Ovary (tissue), 3 donors: ENCODE data around the gene BICC1.

Experiments used
- CTCF ChIP-seq, 3 donors: fragments of 450-650 bp in 2 of 3; fragments of 200-600 bp in 1 of 3; IDR thresholded peaks; one replicate each; pipeline versions ENCODE4 v1.5.1 to v1.8.0; 2016 to 2022; ENCODE audit warnings: antibody characterized with exemption in 3 of 3, mild to moderate bottlenecking in 1 of 3
- EP300 ChIP-seq: sonication (generic); formaldehyde crosslinking; IDR thresholded peaks from one replicate; pipeline ENCODE4 v1.6.1; 2017; ENCODE audit warnings: antibody characterized with exemption
- POLR2A ChIP-seq: fragments of 450-650 bp; IDR thresholded peaks from one replicate; pipeline ENCODE4 v1.6.1; 2017; ENCODE audit warnings: antibody characterized with exemption, mild to moderate bottlenecking, moderate library complexity
- donor health status: DM: no; HTN: no; CAD: no.

GRCh38 chr10:58590152-58590840, 77.6 kb downstream of the BICC1 start:
- TF ChIP-seq CTCF (IDR thresholded peaks at IDR 0.05) (no peak), POLR2A (no peak), EP300 (no peak)
